Peyer's patch (tissue), 4 donors: ENCODE data around the gene HOXD13. TPM values are rescaled to one million over a fixed set of nuclear protein-coding genes. Genes with fewer than 3 reads are reported as not detected.

ENCODE experiments used
- DNase-seq, 3 donors: peaks; one replicate each; pipeline ENCODE4 v3.0.0-alpha.2; 2017 to 2019
- H3K27ac ChIP-seq, 4 donors: fragments of 200-600 bp; sonication (generic); one replicate each; pipeline ENCODE4 v1.5.1; 2016 to 2019
- H3K27me3 ChIP-seq, 2 donors: fragments of 200-600 bp; sonication (generic); one replicate each; pipeline ENCODE4 v1.5.1; 2019
- H3K36me3 ChIP-seq, 3 donors: fragments of 200-600 bp; sonication (generic); one replicate each; pipeline ENCODE4 v1.5.1; 2016 to 2019
- H3K4me1 ChIP-seq, 4 donors: fragments of 200-600 bp; sonication (generic); one replicate each; pipeline ENCODE4 v1.5.1; 2016 to 2019
- H3K4me3 ChIP-seq, 4 donors: fragments of 200-600 bp; sonication (generic); 1 replicate in 3 of 4; 2 replicates in 1 of 4; pipeline ENCODE4 v1.5.1; 2016 to 2019; ENCODE audit warnings: mild to moderate bottlenecking in 1 of 4
- H3K9me3 ChIP-seq, 4 donors: fragments of 200-600 bp; sonication (generic); one replicate each; pipeline ENCODE4 v1.5.1; 2016 to 2019; ENCODE audit warnings: mild to moderate bottlenecking in 1 of 4
- CTCF ChIP-seq, 6 experiments: fragments of 450-650 bp in 4 of 6; fragments of 200-600 bp in 2 of 6; sonication (generic) in 1 of 6; IDR thresholded peaks; one replicate each; pipeline ENCODE4 v1.5.1; 2017 to 2019; ENCODE audit warnings: antibody characterized with exemption in 6 of 6, mild to moderate bottlenecking in 3 of 6, moderate library complexity in 1 of 6
- POLR2A ChIP-seq, 2 donors: fragments of 450-650 bp; IDR thresholded peaks; one replicate each; pipeline ENCODE4 v1.5.1; 2017; ENCODE audit warnings: antibody characterized with exemption in 2 of 2, mild to moderate bottlenecking in 2 of 2, moderate library complexity in 2 of 2
- total RNA-seq, 4 donors: library from RNA; depleted of rRNA; stranded (reverse); fragments of >200 nt; gene quantifications; one replicate each; pipeline ENCODE4 v1.1.0, GENCODE V29; 2016

The HOXD13 gene
- total RNA-seq, 4 donors from 2014 or later = not detected

- no peaks in the 10 kb centered on the region for H3K36me3 ChIP-seq
- H3K27ac ChIP-seq = no peak overlapping the region
- H3K9me3 ChIP-seq = no peaks in the 10 kb centered on the region
- peaks cover 0 to 19% (median 0%) of the 10 kb centered on the region in 4 donors for H3K4me1 ChIP-seq
- peaks cover 0 to 92% of the 10 kb centered on the region in 2 donors for H3K27me3 ChIP-seq
- TF ChIP-seq CTCF (IDR thresholded peaks at IDR 0.05) (no peak), POLR2A (IDR thresholded peaks at IDR 0.05) (no peak)
- no peak overlapping the region for H3K4me3 ChIP-seq
- DNase-seq = peak in 2 of 3 donors; percentile 44 to 48
Observed at GRCh38 chr2:176098366-176099158, 6.0 kb downstream of the HOXD13 start.

GRCh38 chr2:176099159-176099727, 6.7 kb downstream of the HOXD13 start:
- H3K27ac ChIP-seq = no peak overlapping the region
- peaks cover 0 to 23% (median 0%) of the 10 kb centered on the region in 4 donors for H3K4me1 ChIP-seq
- no peak overlapping the region for H3K4me3 ChIP-seq
- no peak for DNase-seq
- TF ChIP-seq CTCF (IDR thresholded peaks at IDR 0.05) (no peak), POLR2A (IDR thresholded peaks at IDR 0.05) (no peak)
- no peaks in the 10 kb centered on the region for H3K9me3 ChIP-seq
- no peaks in the 10 kb centered on the region for H3K36me3 ChIP-seq
- H3K27me3 ChIP-seq = peaks cover 0 to 93% of the 10 kb centered on the region in 2 donors

GRCh38 chr2:176099728-176100546, 7.4 kb downstream of the HOXD13 start, which contains the start of gene HOXD12:
Gene HOXD12 (plus strand): TSS chr2:176099795. CDS start chr2:176099802, 7 bp downstream.
- H3K9me3 ChIP-seq = no peaks in the 10 kb centered on the region
- H3K4me1 ChIP-seq = peaks cover 0 to 30% (median 0%) of the 10 kb centered on the region in 4 donors
- H3K27ac ChIP-seq = no peak within 1 kb of the TSS
- H3K36me3 ChIP-seq = no peaks in the 10 kb centered on the region
- DNase-seq = peak in 1 of 3 donors; percentile 44
- peaks cover 0 to 93% of the 10 kb centered on the region in 2 donors for H3K27me3 ChIP-seq
- no peak within 1 kb of the TSS for H3K4me3 ChIP-seq
- no peak for TF ChIP-seq CTCF (IDR thresholded peaks at IDR 0.05)
- no peak for TF ChIP-seq POLR2A (IDR thresholded peaks at IDR 0.05)

GRCh38 chr2:176100547-176101140, 8.1 kb downstream of the HOXD13 start:
- no peak for DNase-seq
- Histone ChIP-seq H3K27me3 (peaks cover 0 to 93% of the 10 kb centered on the region in 2 donors), H3K4me3 (no peak overlapping the region), H3K27ac (no peak overlapping the region), H3K4me1 (peaks cover 0 to 31% (median 0%) of the 10 kb centered on the region in 4 donors), H3K36me3 (no peaks in the 10 kb centered on the region), H3K9me3 (no peaks in the 10 kb centered on the region)
- no peak for TF ChIP-seq POLR2A (IDR thresholded peaks at IDR 0.05)
- no peak for TF ChIP-seq CTCF (IDR thresholded peaks at IDR 0.05)

- no peak overlapping the region for H3K4me3 ChIP-seq
- H3K9me3 ChIP-seq = no peaks in the 10 kb centered on the region
- peaks cover 0 to 30% (median 0%) of the 10 kb centered on the region in 4 donors for H3K4me1 ChIP-seq
- peaks cover 0 to 92% of the 10 kb centered on the region in 2 donors for H3K27me3 ChIP-seq
- no peak for DNase-seq
- no peak for TF ChIP-seq CTCF (IDR thresholded peaks at IDR 0.05)
- no peak for TF ChIP-seq POLR2A (IDR thresholded peaks at IDR 0.05)
- no peak overlapping the region for H3K27ac ChIP-seq
- H3K36me3 ChIP-seq = no peaks in the 10 kb centered on the region
Observed at GRCh38 chr2:176101216-176101830, 8.8 kb downstream of the HOXD13 start.
